ENCODE measurements around the gene TSPEAR. TPM values are rescaled to one million over a fixed set of nuclear protein-coding genes. Genes with fewer than 3 reads are reported as not detected.

TSPEAR gene
- total RNA-seq, 1 experiment from 2014 or later: not detected

DNA sequence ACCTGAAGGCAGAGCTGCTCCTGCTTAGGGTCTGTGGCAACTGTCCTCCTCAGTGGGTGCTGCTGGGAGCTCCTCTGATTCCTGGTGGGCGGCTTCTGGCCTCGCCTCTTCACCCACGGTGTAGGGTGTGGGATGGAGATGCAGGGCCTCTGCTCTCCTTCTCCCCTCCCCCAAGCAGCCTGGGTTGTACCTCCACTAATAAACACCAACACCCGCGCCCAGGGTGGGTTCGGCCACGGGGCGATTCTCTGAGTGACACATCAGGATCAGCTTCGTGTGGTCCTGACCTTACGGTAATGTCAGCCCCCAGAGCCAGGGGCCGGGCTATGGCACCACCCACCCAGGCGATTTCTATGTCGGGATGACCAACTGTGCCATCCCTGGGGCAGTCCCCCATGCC is 195.0 kb downstream of the TSPEAR start:
- peaks cover 24% of the 10 kb centered on the region for H3K27me3 Mint-ChIP-seq (ENCODE audit: insufficient read depth, unreplicated experiment)
- intact Hi-C loops (cut with micrococcal nuclease): no loop called here
- TF ChIP-seq CTCF (IDR thresholded peaks at IDR 0.05; ENCODE audit: unreplicated experiment): no peak
- no peak for DNase-seq (ENCODE audit: unreplicated experiment)
- no peak overlapping the region for H3K27ac Mint-ChIP-seq (ENCODE audit: low read depth, unreplicated experiment)
- ChIA-PET POLR2A (interaction anchor here (0.7 kb wide), 1 partner anchor 16 kb away, joined by 3 read pairs; no protein-coding TSS in a partner anchor), CTCF (interaction anchor here (1.0 to 1.2 kb wide), 2 partner anchors 226 to 277 kb away, joined by 3 read pairs; no protein-coding TSS in a partner anchor)
- H3K4me1 Mint-ChIP-seq (ENCODE audit: insufficient read depth, unreplicated experiment): no peaks in the 10 kb centered on the region
- H3K9me3 Mint-ChIP-seq (ENCODE audit: unreplicated experiment): no peaks in the 10 kb centered on the region
- BruUV-seq (replicated peaks): no TSS peak
- no peak overlapping the region for H3K4me3 Mint-ChIP-seq (ENCODE audit: unreplicated experiment)
- no peaks in the 10 kb centered on the region for H3K36me3 Mint-ChIP-seq (ENCODE audit: insufficient read depth, unreplicated experiment)

DNA sequence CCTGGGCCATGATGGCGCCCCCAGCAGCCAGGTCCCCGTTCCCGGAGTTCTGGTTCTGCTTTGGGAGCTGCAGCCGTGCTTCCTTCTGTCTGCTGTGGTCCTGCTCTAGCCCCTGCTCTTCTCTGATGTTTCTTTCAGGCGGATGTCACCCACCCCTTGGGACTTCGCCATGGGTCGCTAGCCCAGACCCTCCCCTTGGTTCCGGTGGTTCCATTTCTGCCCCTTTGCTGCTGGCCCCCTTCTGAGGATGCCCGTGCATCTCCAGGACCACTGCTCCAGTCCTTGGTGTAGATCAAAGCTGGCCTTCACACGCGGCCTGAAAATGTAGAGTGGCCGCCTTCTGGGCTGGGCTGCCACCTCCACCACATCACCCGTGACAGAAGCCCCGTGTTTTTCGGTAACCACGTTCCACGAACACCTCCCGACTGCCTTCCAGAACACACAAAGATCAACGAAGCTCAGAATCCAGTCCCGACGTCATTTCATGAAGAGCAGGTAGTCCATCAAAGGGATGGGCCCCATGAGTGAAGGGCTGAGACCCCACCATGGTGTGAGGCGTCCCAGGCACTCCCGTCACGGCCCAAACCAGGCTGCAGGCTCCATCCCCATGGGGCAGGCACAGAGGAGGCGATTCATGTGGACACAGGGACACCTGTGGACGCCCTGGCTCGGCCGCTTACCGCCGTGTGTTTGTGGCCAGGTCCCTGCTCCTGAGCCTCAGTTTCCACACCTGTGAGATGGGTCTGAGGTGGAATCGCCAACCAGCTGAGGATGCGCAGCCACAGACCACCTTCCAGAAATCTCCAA is 195.8 kb downstream of the TSPEAR start:
- H3K4me3 Mint-ChIP-seq (ENCODE audit: unreplicated experiment): no peak overlapping the region
- no peaks in the 10 kb centered on the region for H3K36me3 Mint-ChIP-seq (ENCODE audit: insufficient read depth, unreplicated experiment)
- no peak for TF ChIP-seq CTCF (IDR thresholded peaks at IDR 0.05; ENCODE audit: unreplicated experiment)
- no peak overlapping the region for H3K27ac Mint-ChIP-seq (ENCODE audit: low read depth, unreplicated experiment)
- no peaks in the 10 kb centered on the region for H3K9me3 Mint-ChIP-seq (ENCODE audit: unreplicated experiment)
- intact Hi-C loops (cut with micrococcal nuclease): no loop called here
- DNase-seq (ENCODE audit: unreplicated experiment): no peak
- ChIA-PET POLR2A (interaction anchor here (0.7 kb wide), 1 partner anchor 15 kb away, joined by 3 read pairs; no protein-coding TSS in a partner anchor), CTCF (interaction anchor here (1.0 to 1.2 kb wide), 2 partner anchors 227 to 278 kb away, joined by 3 read pairs; no protein-coding TSS in a partner anchor)
- peaks cover 28% of the 10 kb centered on the region for H3K27me3 Mint-ChIP-seq (ENCODE audit: insufficient read depth, unreplicated experiment)
- no peaks in the 10 kb centered on the region for H3K4me1 Mint-ChIP-seq (ENCODE audit: insufficient read depth, unreplicated experiment)
- no TSS peak for BruUV-seq (replicated peaks)

DNA sequence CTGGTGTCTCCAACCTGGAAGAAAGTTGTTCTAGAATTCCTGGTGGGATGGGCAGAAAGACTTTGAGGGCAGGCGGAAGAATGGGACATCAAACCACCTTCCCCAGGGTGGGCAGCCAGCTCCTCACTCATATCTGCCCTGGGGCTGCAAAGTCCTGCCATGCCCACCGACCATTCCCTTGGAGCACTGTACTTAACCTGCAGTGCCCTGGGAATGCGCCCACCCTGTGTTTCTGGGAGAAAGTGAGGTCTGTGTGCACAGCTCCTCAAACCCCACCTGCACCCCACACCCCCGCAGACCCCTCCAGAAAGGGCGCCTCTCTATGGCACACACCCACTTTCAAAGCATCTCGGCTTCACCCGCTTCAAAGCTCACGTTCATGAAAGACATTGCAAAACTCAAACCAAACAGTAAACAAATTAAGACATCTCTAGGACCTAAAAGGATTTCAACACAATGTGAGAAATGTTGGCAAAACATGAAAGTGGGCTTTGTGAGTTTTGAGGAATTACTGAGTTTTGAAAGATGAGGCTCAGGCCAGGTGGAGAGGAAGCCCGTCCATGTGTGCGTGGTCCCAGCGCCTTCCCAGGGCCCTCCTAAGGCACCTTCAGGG is 196.5 kb downstream of the TSPEAR start:
- peaks cover 26% of the 10 kb centered on the region for H3K27me3 Mint-ChIP-seq (ENCODE audit: insufficient read depth, unreplicated experiment)
- intact Hi-C loops (cut with micrococcal nuclease): loop anchor here (5.0 kb wide), 1 partner anchor 412 kb away; no protein-coding TSS in a partner anchor
- CTCF ChIA-PET: interaction anchor here (0.5 kb wide), 1 partner anchor 691 kb away, joined by 3 read pairs; no protein-coding TSS in a partner anchor

More for the DNA sequence above, 196.5 kb downstream of the TSPEAR start:
- H3K36me3 Mint-ChIP-seq (ENCODE audit: insufficient read depth, unreplicated experiment): no peaks in the 10 kb centered on the region
- H3K27ac Mint-ChIP-seq (ENCODE audit: low read depth, unreplicated experiment): no peak overlapping the region
- H3K9me3 Mint-ChIP-seq (ENCODE audit: unreplicated experiment): no peaks in the 10 kb centered on the region
- peaks cover 1% of the 10 kb centered on the region for H3K4me1 Mint-ChIP-seq (ENCODE audit: insufficient read depth, unreplicated experiment)
- no peak for TF ChIP-seq CTCF (IDR thresholded peaks at IDR 0.05; ENCODE audit: unreplicated experiment)
- no TSS peak for BruUV-seq (replicated peaks)
- POLR2A ChIA-PET: no interaction called here
- no peak for DNase-seq (ENCODE audit: unreplicated experiment)
- H3K4me3 Mint-ChIP-seq (ENCODE audit: unreplicated experiment): no peak overlapping the region
